Measurements from ENCODE around the gene HMX1. TPM values are rescaled to one million over a fixed set of nuclear protein-coding genes. Genes with fewer than 3 reads are reported as not detected.

The HMX1 gene
- total and polyA plus RNA-seq, 5 donors, result not detected

DNA sequence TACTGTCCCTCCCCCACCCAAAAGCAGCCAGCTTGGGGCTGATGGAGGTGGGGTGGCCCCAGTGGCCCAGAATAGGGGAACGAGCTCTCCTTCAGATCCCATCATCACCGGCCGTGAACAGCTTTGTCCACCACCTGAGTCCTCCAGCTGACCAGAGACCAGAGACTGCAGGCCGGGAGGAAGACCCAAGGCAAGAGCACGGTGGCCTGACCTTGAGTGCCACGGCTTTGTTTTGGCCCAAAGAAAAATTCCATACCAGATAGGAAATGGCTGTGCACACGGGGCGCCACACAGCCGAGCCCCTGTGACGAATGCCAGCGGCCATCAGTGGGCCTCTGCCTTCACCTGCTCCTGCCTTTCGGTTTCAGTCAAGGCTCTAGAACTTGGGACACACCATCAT is 5.2 kb downstream of the HMX1 start:
- Histone ChIP-seq H3K9me3 (ENCODE audit: control insufficient read depth, low read length) (no peaks in the 10 kb centered on the region), H3K27ac (ENCODE audit: low read length) (no peak overlapping the region), H3K4me1 (ENCODE audit: control insufficient read depth, insufficient read depth, low read length) (no peaks in the 10 kb centered on the region), H3K4me3 (ENCODE audit: low read length) (no peak overlapping the region), H3K27me3 (ENCODE audit: control insufficient read depth, insufficient read depth) (no peaks in the 10 kb centered on the region)
- 14% methylated on average over 12 of the region's 12 CpGs for WGBS
- intact Hi-C loops (cut with DNase I), result no loop called here
- DNase-seq (no peak), ATAC-seq (no peak)

GRCh38 chr4:8865681-8866310 is 5.8 kb downstream of the HMX1 start:
- Histone ChIP-seq H3K4me1 (ENCODE audit: control insufficient read depth, insufficient read depth, low read length) (no peaks in the 10 kb centered on the region), H3K27me3 (ENCODE audit: control insufficient read depth, insufficient read depth) (no peaks in the 10 kb centered on the region), H3K9me3 (ENCODE audit: control insufficient read depth, low read length) (no peaks in the 10 kb centered on the region), H3K27ac (ENCODE audit: low read length) (no peak overlapping the region), H3K4me3 (ENCODE audit: low read length) (no peak overlapping the region)
- ATAC-seq (no peak), DNase-seq (no peak)
- WGBS, result 29% methylated on average over 18 of the region's 18 CpGs
- intact Hi-C loops (cut with DNase I), result no loop called here

DNA sequence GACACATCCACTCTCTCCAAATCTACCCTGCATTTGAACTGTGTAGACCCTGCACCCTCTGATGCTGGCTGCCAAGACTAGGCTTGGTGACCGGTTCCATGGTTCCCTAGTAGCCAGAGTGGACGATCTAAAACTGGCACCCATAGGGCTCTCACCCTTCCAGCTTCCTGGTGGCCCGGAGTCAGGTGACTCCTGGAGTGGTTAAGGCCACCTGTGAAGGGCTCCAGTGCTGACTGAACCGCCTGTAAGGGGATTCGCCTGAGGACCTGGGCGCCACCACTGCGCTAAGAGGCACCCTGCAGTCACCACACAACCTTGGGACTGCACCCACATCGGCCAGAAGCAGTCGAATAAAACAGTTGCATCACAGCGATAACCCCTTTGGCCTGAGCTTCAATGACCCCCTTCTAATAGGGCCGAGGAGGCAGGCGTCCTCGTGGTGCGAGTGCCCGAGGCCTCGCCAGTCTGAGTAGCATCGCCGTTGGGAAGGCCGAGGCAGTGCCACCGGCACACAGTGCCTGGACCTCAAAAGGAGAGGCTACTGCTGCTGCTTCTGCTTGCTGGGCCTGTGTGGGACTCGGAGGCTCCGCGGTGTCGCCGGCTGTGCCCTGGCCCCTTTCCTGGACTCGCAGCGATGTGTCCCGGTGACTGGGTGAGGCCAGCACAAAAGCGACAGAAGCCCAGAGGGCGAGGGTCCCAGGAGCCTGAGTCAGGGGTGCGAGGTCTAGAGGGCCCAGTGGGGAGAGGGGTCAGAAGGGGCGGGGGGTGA is 6.5 kb downstream of the HMX1 start:
- H3K27me3 ChIP-seq (ENCODE audit: control insufficient read depth, insufficient read depth), result no peaks in the 10 kb centered on the region
- WGBS, result 23% methylated on average over 32 of the region's 32 CpGs
- no peak for DNase-seq
- ATAC-seq, result no peak
- no peaks in the 10 kb centered on the region for H3K9me3 ChIP-seq (ENCODE audit: control insufficient read depth, low read length)
- H3K4me3 ChIP-seq (ENCODE audit: low read length), result no peak overlapping the region
- H3K4me1 ChIP-seq (ENCODE audit: control insufficient read depth, insufficient read depth, low read length), result no peaks in the 10 kb centered on the region
- no peak overlapping the region for H3K27ac ChIP-seq (ENCODE audit: low read length)
- intact Hi-C loops (cut with DNase I), result no loop called here

GRCh38 chr4:8863686-8864682 is 7.7 kb downstream of the HMX1 start:
- DNase-seq, result no peak
- no peaks in the 10 kb centered on the region for H3K27me3 ChIP-seq (ENCODE audit: control insufficient read depth, insufficient read depth)
- WGBS, result 12% methylated on average over 31 of the region's 31 CpGs

GRCh38 chr4:8862800-8863685 is 8.6 kb downstream of the HMX1 start:
- H3K4me1 ChIP-seq (ENCODE audit: control insufficient read depth, insufficient read depth, low read length), result no peaks in the 10 kb centered on the region
- H3K27me3 ChIP-seq (ENCODE audit: control insufficient read depth, insufficient read depth), result no peaks in the 10 kb centered on the region
- H3K9me3 ChIP-seq (ENCODE audit: control insufficient read depth, low read length), result no peaks in the 10 kb centered on the region
- intact Hi-C loops (cut with DNase I), result no loop called here
- WGBS, result 3% methylated on average over 41 of the region's 41 CpGs
- no peak overlapping the region for H3K4me3 ChIP-seq (ENCODE audit: low read length)
- DNase-seq (no peak), ATAC-seq (no peak)
- no peak overlapping the region for H3K27ac ChIP-seq (ENCODE audit: low read length)

More at GRCh38 chr4:8863686-8864682, 7.7 kb downstream of the HMX1 start:
- Histone ChIP-seq H3K4me1 (ENCODE audit: control insufficient read depth, insufficient read depth, low read length) (no peaks in the 10 kb centered on the region), H3K27ac (ENCODE audit: low read length) (no peak overlapping the region), H3K9me3 (ENCODE audit: control insufficient read depth, low read length) (no peaks in the 10 kb centered on the region), H3K4me3 (ENCODE audit: low read length) (no peak overlapping the region)
- intact Hi-C loops (cut with DNase I), result no loop called here
- no peak for ATAC-seq

- Histone ChIP-seq H3K4me1 (ENCODE audit: control insufficient read depth, insufficient read depth, low read length) (no peaks in the 10 kb centered on the region), H3K4me3 (ENCODE audit: low read length) (no peak overlapping the region), H3K9me3 (ENCODE audit: control insufficient read depth, low read length) (no peaks in the 10 kb centered on the region), H3K27me3 (ENCODE audit: control insufficient read depth, insufficient read depth) (no peaks in the 10 kb centered on the region), H3K27ac (ENCODE audit: low read length) (no peak overlapping the region)
- WGBS, result 6% methylated on average over 5 of the region's 5 CpGs
- intact Hi-C loops (cut with DNase I), result no loop called here
- DNase-seq, result no peak
- ATAC-seq, result no peak
Measured at GRCh38 chr4:8862334-8862733, 9.3 kb downstream of the HMX1 start.

DNA sequence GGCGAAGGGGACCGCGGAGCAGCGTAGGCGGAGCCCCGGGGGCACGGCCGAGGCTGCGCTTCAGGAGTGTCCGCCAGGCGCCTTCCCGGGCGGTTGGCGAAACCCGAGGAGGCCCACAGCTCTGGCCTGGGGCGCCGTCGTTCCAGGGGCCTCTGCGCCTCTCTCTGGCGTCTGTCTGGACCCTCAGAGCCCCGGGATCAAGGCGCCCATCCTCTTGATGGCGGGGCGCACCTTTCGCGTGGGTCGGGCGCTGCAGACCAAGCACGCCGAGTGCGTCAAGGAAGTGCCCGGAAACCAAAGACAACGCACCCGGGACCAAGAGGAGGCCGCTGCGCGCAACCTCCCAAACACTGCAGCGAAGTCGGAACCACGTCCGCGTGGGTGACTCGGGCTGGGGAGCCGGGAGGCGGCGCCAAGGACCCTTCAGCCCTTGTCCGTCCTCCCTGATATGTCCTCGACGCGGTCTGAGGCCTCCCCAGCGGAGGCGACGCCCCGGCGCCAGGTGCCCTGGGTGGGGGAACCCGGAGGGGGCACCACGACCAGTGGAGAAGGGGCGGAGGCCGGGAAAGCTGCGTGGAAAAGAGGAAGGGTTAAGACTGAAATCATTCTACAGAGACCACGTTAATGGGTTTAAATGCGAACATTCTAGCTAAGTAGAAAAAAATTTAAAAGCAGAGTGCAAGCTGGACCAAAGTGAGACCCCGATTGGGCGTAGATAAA is 9.9 kb downstream of the HMX1 start:
- Histone ChIP-seq H3K9me3 (ENCODE audit: control insufficient read depth, low read length) (no peaks in the 10 kb centered on the region), H3K27ac (ENCODE audit: low read length) (no peak overlapping the region), H3K4me1 (ENCODE audit: control insufficient read depth, insufficient read depth, low read length) (no peaks in the 10 kb centered on the region), H3K4me3 (ENCODE audit: low read length) (no peak overlapping the region), H3K27me3 (ENCODE audit: control insufficient read depth, insufficient read depth) (no peaks in the 10 kb centered on the region)
- WGBS, result 3% methylated on average over 64 of the region's 64 CpGs
- intact Hi-C loops (cut with DNase I), result no loop called here
- DNase-seq, result no peak
- ATAC-seq, result no peak

DNA sequence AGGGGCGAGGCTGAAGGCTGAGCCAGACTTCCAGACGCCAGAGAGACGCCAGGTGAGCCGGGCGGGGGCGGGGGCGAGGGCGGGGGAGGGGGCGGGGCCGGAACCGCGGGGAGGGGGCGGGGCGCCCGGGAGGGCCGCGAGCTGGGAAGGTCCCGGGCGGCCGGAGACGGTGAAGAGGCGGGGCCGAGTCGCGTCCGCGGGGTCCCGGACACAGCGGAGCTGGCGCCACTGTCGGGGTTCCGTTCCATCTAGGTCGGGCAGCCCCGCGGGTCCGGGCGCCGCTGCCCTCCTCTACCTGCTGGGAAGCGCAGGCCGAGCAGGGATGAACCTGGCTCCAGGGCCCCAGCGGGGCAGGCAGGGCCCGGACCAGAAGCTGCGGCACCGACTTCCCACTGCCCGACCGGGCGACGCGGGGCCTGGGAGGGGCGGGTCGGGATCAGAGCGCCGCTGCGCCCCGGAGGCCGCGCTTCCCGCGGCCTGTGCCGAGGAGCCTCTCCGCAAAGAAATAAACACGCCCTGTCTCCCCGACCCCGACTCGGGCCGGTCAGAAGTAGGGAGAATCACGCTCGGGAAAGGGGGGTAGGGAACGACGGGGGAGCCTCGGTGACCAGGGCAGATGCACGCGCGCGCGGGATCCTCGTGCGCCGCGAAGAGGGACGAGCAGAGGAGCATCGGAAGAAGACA is 10.6 kb downstream of the HMX1 start:
- Histone ChIP-seq H3K27ac (ENCODE audit: low read length) (no peak overlapping the region), H3K9me3 (ENCODE audit: control insufficient read depth, low read length) (no peaks in the 10 kb centered on the region), H3K4me1 (ENCODE audit: control insufficient read depth, insufficient read depth, low read length) (no peaks in the 10 kb centered on the region), H3K4me3 (ENCODE audit: low read length) (no peak overlapping the region), H3K27me3 (ENCODE audit: control insufficient read depth, insufficient read depth) (no peaks in the 10 kb centered on the region)
- intact Hi-C loops (cut with DNase I), result no loop called here
- DNase-seq (no peak), ATAC-seq (no peak)
- 1% methylated on average over 78 of the region's 82 CpGs for WGBS

- 2% methylated on average over 70 of the region's 70 CpGs for WGBS
- intact Hi-C loops (cut with DNase I), result no loop called here
- Histone ChIP-seq H3K4me1 (ENCODE audit: control insufficient read depth, insufficient read depth, low read length) (no peaks in the 10 kb centered on the region), H3K27me3 (ENCODE audit: control insufficient read depth, insufficient read depth) (no peaks in the 10 kb centered on the region), H3K4me3 (ENCODE audit: low read length) (no peak overlapping the region), H3K27ac (ENCODE audit: low read length) (no peak overlapping the region), H3K9me3 (ENCODE audit: control insufficient read depth, low read length) (no peaks in the 10 kb centered on the region)
- ATAC-seq (no peak), DNase-seq (no peak)
Measured at GRCh38 chr4:8860096-8860891, 11.3 kb downstream of the HMX1 start.

All from right cardiac atrium (tissue), 5 donors.